NCI-H1694 treated with DMSO at 0.1 percent for 48 hours (cell line): Measurements from ENCODE around the gene PIP5K1C.
"Not testable (repeated sequence)": the region's sequence is repeated elsewhere in the genome, so short reads cannot be mapped to it uniquely, and the experiment has no call there.

ENCODE experiments used
- DNase-seq: peaks from one replicate; lab custom pipeline; 2025; lab: John Stamatoyannopoulos, UW

Gene PIP5K1C

GRCh38 chr19:3661284-3662238 lies 38.7 kb downstream of the PIP5K1C start:
- no peak for DNase-seq

GRCh38 chr19:3660493-3661219 lies 39.6 kb downstream of the PIP5K1C start:
- no peak for DNase-seq

GRCh38 chr19:3659746-3660112 lies 40.5 kb downstream of the PIP5K1C start:
- no peak for DNase-seq

DNA sequence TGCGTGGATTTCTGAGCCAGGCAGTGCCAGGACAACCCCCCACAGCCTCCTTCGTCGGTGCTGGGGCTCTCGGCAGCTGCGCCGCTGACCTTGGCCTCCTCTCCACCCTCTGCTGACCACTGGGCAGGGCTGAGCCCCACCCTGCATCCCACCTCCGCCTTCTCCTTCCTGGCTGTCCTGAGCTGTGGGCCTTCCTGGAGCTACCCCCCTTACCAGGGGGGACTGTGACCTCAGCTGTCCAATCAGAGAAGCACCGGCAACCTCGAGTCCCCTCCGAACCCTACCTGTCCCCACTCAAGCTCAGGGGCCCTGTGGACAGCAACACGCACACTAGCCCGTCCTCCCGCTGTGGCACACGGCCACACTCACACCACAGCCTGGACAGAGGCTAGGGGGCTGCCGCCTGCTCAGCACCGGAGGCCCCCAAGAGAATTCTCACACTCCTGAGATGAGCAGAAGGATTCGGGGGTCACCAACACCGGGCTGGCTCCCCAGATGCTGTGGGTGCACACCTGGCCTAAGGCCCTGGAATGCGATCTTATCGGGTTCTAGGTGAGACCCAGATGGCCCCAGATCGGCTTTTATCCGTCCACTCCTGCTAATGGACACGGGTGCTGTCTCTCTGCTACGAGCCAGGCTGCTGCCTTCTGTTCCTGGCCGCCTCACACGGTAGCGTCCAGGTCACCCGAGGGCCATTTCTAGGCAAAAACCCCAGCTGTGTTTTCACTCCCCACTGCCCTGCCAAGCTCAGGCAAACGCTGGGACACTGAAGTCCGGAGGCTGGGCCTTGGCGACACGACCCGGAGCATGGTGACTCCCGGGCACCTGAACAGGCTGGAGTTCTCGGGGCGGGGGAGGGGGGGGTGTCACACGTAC lies 41.2 kb downstream of the PIP5K1C start:
- DNase-seq, result no peak

DNA sequence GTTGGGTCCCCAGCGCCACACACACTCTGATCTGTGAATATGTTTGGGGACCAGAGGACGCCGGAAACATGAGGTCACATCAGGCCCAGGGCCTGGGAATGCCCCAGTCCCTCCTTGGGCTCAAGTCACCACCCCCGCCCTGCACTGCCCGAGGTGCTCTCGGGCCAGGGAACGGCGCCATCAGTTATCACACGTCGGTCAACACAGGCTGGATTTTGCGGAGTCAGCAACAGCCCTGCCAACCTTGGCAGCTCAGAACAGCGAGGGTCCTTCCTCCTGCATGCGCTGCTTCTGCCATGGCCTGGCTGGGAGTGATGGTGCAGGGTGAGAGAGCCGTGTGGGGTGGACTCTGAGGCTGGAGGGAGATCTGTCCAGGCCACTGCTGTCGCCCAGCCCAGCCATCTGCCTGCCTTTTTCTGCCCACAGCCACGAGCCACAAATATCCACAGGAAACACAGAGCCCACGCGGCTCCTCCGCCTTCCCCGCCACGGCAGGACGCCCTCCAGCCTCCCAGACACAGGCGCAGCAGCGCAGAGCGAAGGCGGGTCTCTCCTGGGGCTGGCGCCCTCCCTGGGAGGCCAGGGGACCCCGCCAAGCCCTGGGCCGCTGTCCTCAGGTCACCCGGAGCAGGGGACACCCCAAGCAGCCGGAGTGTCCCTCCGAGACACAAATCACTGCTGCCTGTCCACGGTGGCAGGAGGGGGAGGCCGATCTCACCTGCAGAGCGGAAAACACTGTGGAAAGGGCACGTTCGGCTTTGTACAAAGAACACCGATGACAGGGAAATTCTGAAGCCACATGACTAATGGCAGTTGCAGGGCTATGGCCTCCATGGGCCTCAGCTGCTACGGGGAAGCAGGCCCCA lies 42.0 kb downstream of the PIP5K1C start:
- no peak for DNase-seq

DNA sequence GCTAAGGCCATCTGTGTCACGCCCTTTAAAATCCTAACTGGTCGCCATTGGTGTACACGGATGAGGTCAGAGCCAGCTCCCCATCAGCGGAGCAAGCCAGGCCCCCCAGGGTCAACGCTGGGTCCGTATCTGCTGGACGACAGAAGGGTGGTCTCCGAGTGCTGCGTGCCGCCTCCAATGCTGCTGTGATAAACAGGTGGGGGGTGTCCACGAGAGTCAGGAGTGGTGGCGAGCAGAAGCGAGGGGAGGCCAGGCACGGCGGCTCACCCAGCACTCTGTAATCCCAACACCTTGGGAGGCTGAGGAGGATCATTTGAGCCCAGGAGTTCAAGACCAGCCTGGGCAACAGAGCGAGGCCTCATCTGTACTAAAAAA lies 42.9 kb downstream of the PIP5K1C start:
- DNase-seq, result no peak

- no peak for DNase-seq
Measured at GRCh38 chr19:3656747-3657394, 43.4 kb downstream of the PIP5K1C start.

- DNase-seq, result no peak
Measured at GRCh38 chr19:3656073-3656746, 44.1 kb downstream of the PIP5K1C start.

DNA sequence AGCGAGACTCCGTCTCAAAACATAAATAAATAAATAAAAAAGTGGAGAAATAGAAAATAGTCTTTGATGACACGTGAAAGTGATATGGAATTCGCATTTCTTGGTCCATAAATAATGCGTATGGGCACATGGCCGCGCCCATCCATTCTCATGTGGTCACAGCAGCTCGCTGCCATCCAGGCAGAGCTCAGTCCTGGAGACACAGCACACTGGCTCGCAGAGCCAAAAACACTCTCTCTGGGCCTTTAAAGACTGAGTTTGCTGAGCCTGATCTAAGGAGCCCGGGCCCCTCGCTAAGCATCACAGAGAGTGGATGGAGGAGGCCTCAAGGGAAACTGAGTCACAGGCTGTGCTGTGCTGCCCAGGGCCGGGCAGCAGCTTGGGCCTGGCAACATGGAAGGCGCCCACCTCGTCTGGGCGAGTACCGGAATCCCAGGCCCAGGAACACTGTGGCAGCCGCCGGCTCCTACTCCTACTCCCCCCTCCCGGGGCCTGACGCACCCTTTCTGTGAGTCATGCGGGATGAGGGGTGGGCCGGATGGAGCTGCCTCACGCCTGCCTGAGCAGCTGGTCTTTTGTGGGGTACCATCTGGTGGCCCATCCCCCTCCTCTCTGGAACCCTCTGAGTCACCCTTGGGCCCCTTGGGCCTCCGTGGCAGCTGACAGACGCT lies 44.7 kb downstream of the PIP5K1C start:
- peak; percentile 58 for DNase-seq

- no peak for DNase-seq
Measured at GRCh38 chr19:3653865-3654513, 46.3 kb downstream of the PIP5K1C start.

DNA sequence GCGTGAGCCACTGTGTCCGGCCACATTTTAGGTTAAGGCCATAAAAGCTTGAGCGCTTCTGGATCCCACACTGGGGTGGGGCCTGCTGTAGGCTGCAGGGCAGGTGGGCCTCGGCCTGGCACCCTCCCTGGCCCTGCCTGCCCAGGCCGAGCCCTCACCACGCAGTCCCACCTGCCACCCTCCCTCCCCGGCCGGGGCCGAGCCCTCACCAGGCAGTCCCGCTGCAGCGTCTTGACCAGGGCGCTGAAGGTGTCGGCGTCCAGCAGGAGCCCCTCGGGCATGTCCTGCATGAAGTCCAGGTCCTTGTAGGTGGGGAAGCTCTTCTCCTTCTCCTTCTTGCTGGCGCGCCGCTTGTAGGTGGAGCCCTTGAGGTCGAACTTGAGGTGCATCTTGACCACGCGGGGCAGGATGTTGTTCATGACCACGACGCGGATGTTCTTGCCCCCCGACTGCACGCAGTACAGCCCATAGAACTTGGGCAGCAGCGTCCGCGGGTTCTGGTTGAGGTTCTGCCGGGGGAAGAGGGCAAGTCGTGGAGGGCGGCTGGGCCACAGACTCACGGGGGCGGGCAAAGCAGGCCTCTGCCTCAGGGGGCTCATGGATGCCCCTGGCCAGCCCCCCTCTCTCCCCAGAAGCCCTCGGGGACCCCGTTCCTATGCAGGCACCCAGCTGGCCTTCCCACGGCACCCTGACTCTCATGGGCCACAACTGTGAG lies 47.0 kb downstream of the PIP5K1C start:
- DNase-seq, result no peak

GRCh38 chr19:3652422-3652821 lies 47.8 kb downstream of the PIP5K1C start:
- no peak for DNase-seq

GRCh38 chr19:3651684-3652083 lies 48.6 kb downstream of the PIP5K1C start:
- no peak for DNase-seq

DNA sequence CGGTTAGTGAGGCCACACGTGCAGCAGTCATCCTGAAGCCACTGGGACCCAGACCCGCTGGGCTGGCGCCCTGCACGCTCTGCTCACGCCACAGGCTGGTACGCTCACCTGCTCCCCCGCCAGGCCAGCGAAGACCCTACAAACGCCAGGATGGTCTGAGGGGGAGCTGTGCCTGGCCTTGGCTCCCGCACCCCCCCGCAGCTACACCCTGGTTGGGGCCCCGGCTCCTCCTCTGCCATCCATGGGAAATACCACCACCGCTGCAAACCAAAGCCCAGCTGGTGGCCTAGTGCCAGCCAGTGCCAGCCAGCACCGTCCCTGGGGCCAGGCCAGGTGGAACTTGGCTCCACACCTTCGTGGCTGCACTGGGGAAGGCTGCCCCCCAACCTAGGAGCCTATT lies 50.4 kb downstream of the PIP5K1C start:
- DNase-seq, result no peak

DNA sequence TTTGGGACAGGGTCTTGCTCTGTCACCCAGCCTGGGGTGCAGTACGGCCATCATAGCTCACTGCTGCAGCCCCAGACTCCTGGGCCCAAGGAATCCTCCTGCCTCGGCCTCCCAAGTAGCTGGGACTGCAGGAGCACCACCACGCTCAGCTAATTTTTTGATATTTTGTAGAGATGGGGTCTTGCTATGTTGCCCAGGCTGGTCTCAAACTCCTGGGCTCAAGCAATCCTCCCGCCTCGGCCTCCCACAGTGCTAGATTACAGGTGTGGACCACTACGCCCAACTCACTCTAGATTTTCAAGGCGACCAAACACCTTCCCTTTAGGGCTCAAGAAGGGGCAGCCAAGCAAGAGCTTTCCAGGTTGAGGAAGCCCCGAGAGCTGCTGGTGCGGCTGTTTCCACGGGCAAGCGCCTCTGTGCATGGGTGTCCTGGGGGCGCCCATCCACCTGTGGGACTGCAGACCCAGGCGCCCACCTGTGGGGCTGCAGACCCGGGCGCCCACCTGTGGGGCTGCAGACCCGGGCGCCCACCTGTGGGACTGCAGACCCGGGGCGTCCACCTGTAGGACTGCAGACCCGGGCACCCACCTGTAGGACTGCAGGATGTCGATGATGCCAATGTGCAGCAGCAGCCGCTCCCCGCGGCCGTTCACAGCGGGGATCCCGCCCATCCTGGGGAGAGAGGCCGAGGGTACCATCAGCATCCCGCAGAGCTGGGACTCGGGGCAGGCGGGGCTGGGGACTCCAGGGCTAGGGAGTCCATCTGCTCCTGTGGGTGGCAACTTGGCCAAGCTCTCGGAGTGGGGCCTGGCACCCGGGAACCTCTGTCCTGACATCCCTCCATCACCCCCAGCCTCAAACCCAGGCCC lies 52.0 kb downstream of the PIP5K1C start:
- no peak for DNase-seq

GRCh38 chr19:3647102-3647501 lies 53.2 kb downstream of the PIP5K1C start:
- DNase-seq, result not testable (repeated sequence)

DNA sequence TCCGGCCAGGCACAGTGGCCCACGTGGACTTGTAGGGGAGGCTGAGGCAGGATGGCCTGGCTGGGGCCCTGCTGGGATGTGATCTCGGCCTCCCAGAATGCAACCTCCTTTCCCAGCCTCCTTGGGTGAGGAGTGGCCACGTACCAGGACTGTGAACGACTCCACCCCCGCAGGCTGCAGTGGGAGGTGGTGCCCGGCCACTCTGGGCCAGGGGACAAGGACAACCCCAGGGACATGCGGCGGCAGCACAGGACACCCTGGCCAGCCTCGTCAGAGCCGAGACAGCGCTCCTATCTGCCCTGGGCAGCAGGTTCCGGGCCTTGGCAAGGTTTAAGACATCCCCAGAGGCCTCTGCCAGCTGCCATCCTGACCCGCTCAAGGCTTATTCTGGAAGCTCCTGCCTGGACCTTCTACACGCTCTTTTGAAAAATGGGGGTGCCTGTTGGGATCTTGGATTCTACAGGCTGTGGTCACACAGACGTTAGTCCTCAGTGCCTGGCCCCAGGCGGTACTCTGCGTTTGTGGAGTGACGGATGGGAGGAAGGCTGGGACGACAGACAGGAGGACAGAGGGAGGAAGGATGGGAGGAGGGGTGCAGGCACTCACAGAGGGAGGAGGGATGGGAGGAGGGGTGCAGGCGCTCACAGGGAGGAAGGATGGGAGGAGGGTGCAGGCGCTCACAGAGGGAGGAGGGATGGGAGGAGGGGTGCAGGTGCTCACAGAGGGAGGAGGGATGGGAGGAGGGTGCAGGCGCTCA lies 53.8 kb downstream of the PIP5K1C start:
- no peak for DNase-seq
